ENCODE data around the gene TMEM150A.

GRCh38 chr2:85589982-85590791, 12.3 kb downstream of the TMEM150A start:
- TF ChIP-seq CTCF (IDR thresholded peaks at IDR 0.05) (no peak), POLR2A (IDR thresholded peaks at IDR 0.05) (no peak)
